Nucleus accumbens (tissue), 56 donors: ENCODE results near the gene CATSPERZ.

ENCODE experiments used
- DNase-seq, 56 donors: peaks; one replicate each; lab custom pipeline; 2025; lab: John Stamatoyannopoulos, UW

Gene CATSPERZ

GRCh38 chr11:64352995-64353714 lies 53.0 kb downstream of the CATSPERZ start:
- DNase-seq, result no peak

- DNase-seq, result no peak
Observed at GRCh38 chr11:64353715-64354506, 53.8 kb downstream of the CATSPERZ start.
